BLaER1 (cell line): ENCODE data around the gene SRA1.

Experiments used
- H3K27ac ChIP-seq: shearing (Covaris generic); formaldehyde crosslinking; 2 replicates; pipeline ENCODE4 v1.8.1; 2022
- H3K27me3 ChIP-seq: shearing (Covaris generic); formaldehyde crosslinking; 2 replicates; pipeline ENCODE4 v1.8.1; 2022
- H3K36me3 ChIP-seq: shearing (Covaris generic); formaldehyde crosslinking; 2 replicates; pipeline ENCODE4 v1.8.1; 2022
- H3K4me1 ChIP-seq: shearing (Covaris generic); formaldehyde crosslinking; 2 replicates; pipeline ENCODE4 v1.8.1; 2022
- H3K4me2 ChIP-seq: shearing (Covaris generic); formaldehyde crosslinking; 2 replicates; pipeline ENCODE4 v1.8.1; 2022
- H3K4me3 ChIP-seq: shearing (Covaris generic); formaldehyde crosslinking; 2 replicates; pipeline ENCODE4 v1.8.1; 2022
- H3K9ac ChIP-seq: shearing (Covaris generic); formaldehyde crosslinking; 2 replicates; pipeline ENCODE4 v1.8.1; 2022
- H3K9me3 ChIP-seq: shearing (Covaris generic); formaldehyde crosslinking; 2 replicates; pipeline ENCODE4 v1.8.1; 2022
- H4K20me1 ChIP-seq: shearing (Covaris generic); formaldehyde crosslinking; 2 replicates; pipeline ENCODE4 v1.8.1; 2022
- Cebpa-rat ChIP-seq: shearing (Covaris generic); IDR thresholded peaks from 2 replicates; pipeline ENCODE4 v1.8.1; 2022

Gene SRA1

GRCh38 chr5:140565024-140565779, 7.9 kb upstream of the SRA1 start:
- H3K4me2 ChIP-seq = peak overlapping the region; percentile 75
- peak overlapping the region; percentile 66 for H3K4me3 ChIP-seq
- H3K9me3 ChIP-seq = peaks cover 26% of the 10 kb centered on the region
- peak overlapping the region; percentile 78 for H3K9ac ChIP-seq
- H4K20me1 ChIP-seq = no peaks in the 10 kb centered on the region
- H3K36me3 ChIP-seq = peaks cover 17% of the 10 kb centered on the region
- no peak for TF ChIP-seq Cebpa-rat
- peak overlapping the region; percentile 47; the same call in 1 of the 2 replicates for H3K27ac ChIP-seq
- peaks cover 46% of the 10 kb centered on the region for H3K27me3 ChIP-seq
- peaks cover 39% of the 10 kb centered on the region for H3K4me1 ChIP-seq

DNA sequence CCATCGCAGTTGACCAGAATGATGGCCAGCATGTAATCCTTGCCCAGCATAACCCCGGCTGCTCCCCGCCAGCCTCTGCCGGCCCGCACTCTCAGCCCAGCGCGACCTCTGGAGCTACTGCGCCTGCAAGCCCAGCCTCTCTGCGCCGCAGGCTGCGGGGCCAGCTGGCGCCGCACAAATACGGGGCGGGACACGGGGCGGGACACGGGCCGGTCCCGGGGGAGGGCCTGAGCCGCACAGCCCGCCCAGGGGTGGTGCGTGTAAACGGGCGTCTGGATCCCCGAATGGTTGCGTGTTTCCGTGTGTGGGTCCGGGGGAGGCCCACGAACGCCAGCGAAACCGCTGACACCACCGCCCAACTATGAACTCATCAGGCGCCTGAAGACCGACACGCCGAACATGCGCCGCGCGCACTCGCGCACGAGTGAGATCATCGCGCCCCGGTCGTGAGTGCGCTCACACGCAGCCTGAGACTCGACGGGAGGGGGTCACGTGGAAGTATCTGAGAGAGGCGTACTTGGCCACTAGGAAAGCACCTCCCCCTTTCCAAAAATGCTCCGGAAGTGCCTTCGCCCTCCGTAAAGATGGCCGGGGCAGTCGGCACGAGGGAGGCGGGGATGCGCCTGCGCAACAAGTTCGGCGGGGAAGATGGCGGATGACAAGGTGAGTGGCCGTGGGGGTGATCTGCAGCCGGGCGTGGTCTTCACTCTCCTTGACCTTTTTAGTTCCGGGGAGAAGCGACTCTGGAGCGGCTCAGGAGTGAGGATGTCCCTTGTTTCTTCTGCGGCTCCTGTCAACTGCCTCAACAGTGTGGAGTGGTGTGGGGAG, 7.1 kb upstream of the SRA1 start, which contains the start of the genes APBB3 and SLC35A4:
Gene APBB3 (minus strand): TSS at position 403 of the 828 bp plus-strand sequence. CDS start 353 bp downstream, at position 50.
Gene SLC35A4 (plus strand): TSS at position 633 of the 828 bp plus-strand sequence. CDS start 2,342 bp downstream, outside the sequence.
- Histone ChIP-seq H4K20me1 (no peaks in the 10 kb centered on the region), H3K27me3 (peaks cover 46% of the 10 kb centered on the region), H3K4me2 (peak within 1 kb of the TSS; percentile 75), H3K4me1 (peaks cover 31% of the 10 kb centered on the region), H3K4me3 (peak within 1 kb of the TSS; percentile 66), H3K27ac (peak within 1 kb of the TSS; percentile 74), H3K9ac (peak within 1 kb of the TSS; percentile 78), H3K36me3 (peaks cover 13% of the 10 kb centered on the region), H3K9me3 (peaks cover 26% of the 10 kb centered on the region)
- TF ChIP-seq Cebpa-rat = no peak

GRCh38 chr5:140563596-140563995, 6.3 kb upstream of the SRA1 start:
- H3K9me3 ChIP-seq = peaks cover 26% of the 10 kb centered on the region
- H3K36me3 ChIP-seq = peaks cover 13% of the 10 kb centered on the region
- H3K9ac ChIP-seq = peak overlapping the region; percentile 78; the same call in 1 of the 2 replicates
- H3K27me3 ChIP-seq = peaks cover 46% of the 10 kb centered on the region
- H3K4me2 ChIP-seq = peak overlapping the region; percentile 75
- peaks cover 23% of the 10 kb centered on the region for H3K4me1 ChIP-seq
- H3K4me3 ChIP-seq = peak overlapping the region; percentile 66
- H4K20me1 ChIP-seq = no peaks in the 10 kb centered on the region
- TF ChIP-seq Cebpa-rat = no peak
- peak overlapping the region; percentile 74; the same call in 1 of the 2 replicates for H3K27ac ChIP-seq

DNA sequence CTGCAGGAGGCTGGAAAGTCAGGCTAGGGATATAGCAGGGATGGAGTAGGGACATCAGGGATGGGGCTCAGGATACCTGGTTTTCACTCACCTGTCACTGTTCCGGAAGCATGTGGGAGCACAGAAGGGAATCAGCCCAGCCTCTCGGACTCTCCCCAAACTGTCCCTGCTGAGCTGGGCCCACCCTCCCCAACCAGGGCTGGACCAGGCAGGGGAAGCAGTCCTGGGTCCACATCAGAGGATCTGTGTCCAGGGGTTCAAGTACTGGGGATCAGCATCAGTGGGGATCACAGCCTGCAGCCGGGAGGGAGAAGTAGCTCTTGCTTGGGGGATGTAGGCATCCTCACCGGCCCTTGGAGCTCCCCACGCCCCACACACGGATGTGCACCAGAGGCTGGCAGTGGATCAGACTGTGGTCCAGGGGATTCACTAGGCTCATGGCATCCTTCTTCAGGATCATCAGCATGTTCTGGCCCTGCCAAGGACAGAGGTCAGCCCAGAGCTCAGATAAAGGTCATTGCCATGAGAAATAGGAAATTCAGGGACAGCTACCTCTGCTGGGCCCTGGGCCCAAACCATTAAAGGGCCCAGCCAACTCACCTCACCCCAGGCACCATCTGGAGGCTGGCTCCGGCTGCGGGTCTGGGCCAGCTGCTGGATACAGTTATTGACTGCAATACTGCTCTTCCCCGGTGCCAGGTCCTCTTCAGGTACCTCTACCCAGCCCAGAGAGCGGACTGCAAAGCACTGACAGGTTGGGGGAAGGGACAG, 4.7 kb upstream of the SRA1 start:
- H3K27me3 ChIP-seq = peaks cover 46% of the 10 kb centered on the region
- no peak overlapping the region for H3K9ac ChIP-seq
- no peak overlapping the region for H3K4me2 ChIP-seq

GRCh38 chr5:140560227-140560626, 3.0 kb upstream of the SRA1 start:
- Histone ChIP-seq H3K27me3 (peaks cover 29% of the 10 kb centered on the region), H3K4me1 (peaks cover 26% of the 10 kb centered on the region), H3K9me3 (peaks cover 20% of the 10 kb centered on the region), H3K4me2 (no peak overlapping the region), H3K27ac (no peak overlapping the region), H3K4me3 (no peak overlapping the region), H3K9ac (no peak overlapping the region), H4K20me1 (0 out of 2 replicates have a peak, but pooled peaks cover 5% of the 10 kb centered on the region), H3K36me3 (no peaks in the 10 kb centered on the region)
- TF ChIP-seq Cebpa-rat = no peak

More for the DNA sequence above, 4.7 kb upstream of the SRA1 start:
- H3K36me3 ChIP-seq = peaks cover 8% of the 10 kb centered on the region
- H3K4me1 ChIP-seq = peaks cover 19% of the 10 kb centered on the region
- no peak overlapping the region for H3K4me3 ChIP-seq
- H3K9me3 ChIP-seq = peaks cover 26% of the 10 kb centered on the region
- H4K20me1 ChIP-seq = no peaks in the 10 kb centered on the region
- TF ChIP-seq Cebpa-rat = no peak
- no peak overlapping the region for H3K27ac ChIP-seq

DNA sequence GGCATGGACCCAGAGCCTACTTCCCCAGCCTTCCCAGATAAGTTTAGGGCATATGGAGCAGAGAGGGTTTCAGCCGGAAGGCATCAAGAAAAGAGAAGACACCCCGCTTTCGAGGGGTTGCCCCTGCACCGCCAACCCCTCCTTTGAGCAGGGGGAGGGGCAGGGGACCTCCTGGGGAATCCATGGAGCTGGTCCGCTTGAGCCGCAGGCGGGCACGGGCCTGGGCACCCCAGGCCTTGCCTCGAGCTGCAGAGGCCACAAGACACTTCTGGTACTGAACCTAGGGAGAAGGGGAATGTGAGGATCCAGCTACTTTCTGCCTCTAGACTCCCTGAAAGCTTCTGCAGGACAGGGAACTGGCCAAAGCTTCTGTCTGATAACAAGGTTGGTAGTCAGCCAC, 1.3 kb upstream of the SRA1 start:
- H3K27me3 ChIP-seq = peaks cover 13% of the 10 kb centered on the region
- H3K4me3 ChIP-seq = no peak overlapping the region
- peaks cover 3% of the 10 kb centered on the region; the same call in 1 of the 2 replicates for H3K9me3 ChIP-seq
- H3K36me3 ChIP-seq = no peaks in the 10 kb centered on the region
- no peak overlapping the region for H3K27ac ChIP-seq
- H4K20me1 ChIP-seq = peaks cover 5% of the 10 kb centered on the region; the same call in 1 of the 2 replicates
- peaks cover 26% of the 10 kb centered on the region for H3K4me1 ChIP-seq
- H3K9ac ChIP-seq = no peak overlapping the region
- no peak for TF ChIP-seq Cebpa-rat
- no peak overlapping the region for H3K4me2 ChIP-seq

DNA sequence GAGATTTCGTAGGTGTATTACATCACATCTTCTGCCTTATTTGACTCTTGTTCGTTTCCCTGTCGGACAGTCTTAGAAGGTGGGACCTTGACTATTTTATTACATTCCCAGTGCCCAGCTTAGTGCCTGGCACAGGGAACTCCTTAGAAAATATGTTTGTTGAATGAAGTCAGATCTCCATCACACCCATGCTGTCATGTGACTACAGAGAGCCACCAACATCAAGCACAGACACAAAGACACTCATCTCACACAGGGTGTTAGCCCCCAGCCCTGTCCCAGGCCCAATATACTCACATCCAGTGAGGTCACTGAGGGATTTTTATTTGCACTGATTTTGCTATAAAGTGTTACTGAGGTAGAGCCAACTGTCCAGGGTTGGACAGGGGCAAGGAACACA, 692 bp upstream of the SRA1 start:
- no peak overlapping the region for H3K9ac ChIP-seq

GRCh38 chr5:140556438-140556837, 835 bp downstream of the SRA1 start:
- Histone ChIP-seq H3K4me3 (peak overlapping the region; percentile 88), H3K4me2 (peak overlapping the region; percentile 91), H4K20me1 (peaks cover 5% of the 10 kb centered on the region; the same call in 1 of the 2 replicates), H3K4me1 (peaks cover 21% of the 10 kb centered on the region), H3K9ac (peak overlapping the region; percentile 92), H3K9me3 (no peaks in the 10 kb centered on the region), H3K36me3 (peaks cover 15% of the 10 kb centered on the region), H3K27ac (peak overlapping the region; percentile 93), H3K27me3 (no peaks in the 10 kb centered on the region)
- no peak for TF ChIP-seq Cebpa-rat

More for the DNA sequence above, 692 bp upstream of the SRA1 start:
- no peak for TF ChIP-seq Cebpa-rat
- 0 out of 2 replicates have a peak, but pooled peaks cover 1% of the 10 kb centered on the region for H3K36me3 ChIP-seq
- H3K9me3 ChIP-seq = no peaks in the 10 kb centered on the region
- H3K4me1 ChIP-seq = peaks cover 21% of the 10 kb centered on the region
- H3K27me3 ChIP-seq = peaks cover 7% of the 10 kb centered on the region; the same call in 1 of the 2 replicates
- peak overlapping the region; percentile 91 for H3K4me2 ChIP-seq
- peak overlapping the region; percentile 93; the same call in 1 of the 2 replicates for H3K27ac ChIP-seq
- H4K20me1 ChIP-seq = peaks cover 5% of the 10 kb centered on the region; the same call in 1 of the 2 replicates
- no peak overlapping the region; the same call in 1 of the 2 replicates for H3K4me3 ChIP-seq
